GM21825 (cell line): ENCODE measurements around the gene TRIM22.
"Not testable (repeated sequence)": the region's sequence is repeated elsewhere in the genome, so short reads cannot be mapped to it uniquely, and the experiment has no call there.

Experiments
- ATAC-seq: cut with Tn5 transposase; IDR thresholded peaks from one replicate; pipeline ENCODE4 v1.9.1; 2021; ENCODE audit warnings: mild to moderate bottlenecking, moderate library complexity; ENCODE audit not compliant: unreplicated experiment

The TRIM22 gene, protein sequence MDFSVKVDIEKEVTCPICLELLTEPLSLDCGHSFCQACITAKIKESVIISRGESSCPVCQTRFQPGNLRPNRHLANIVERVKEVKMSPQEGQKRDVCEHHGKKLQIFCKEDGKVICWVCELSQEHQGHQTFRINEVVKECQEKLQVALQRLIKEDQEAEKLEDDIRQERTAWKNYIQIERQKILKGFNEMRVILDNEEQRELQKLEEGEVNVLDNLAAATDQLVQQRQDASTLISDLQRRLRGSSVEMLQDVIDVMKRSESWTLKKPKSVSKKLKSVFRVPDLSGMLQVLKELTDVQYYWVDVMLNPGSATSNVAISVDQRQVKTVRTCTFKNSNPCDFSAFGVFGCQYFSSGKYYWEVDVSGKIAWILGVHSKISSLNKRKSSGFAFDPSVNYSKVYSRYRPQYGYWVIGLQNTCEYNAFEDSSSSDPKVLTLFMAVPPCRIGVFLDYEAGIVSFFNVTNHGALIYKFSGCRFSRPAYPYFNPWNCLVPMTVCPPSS

DNA sequence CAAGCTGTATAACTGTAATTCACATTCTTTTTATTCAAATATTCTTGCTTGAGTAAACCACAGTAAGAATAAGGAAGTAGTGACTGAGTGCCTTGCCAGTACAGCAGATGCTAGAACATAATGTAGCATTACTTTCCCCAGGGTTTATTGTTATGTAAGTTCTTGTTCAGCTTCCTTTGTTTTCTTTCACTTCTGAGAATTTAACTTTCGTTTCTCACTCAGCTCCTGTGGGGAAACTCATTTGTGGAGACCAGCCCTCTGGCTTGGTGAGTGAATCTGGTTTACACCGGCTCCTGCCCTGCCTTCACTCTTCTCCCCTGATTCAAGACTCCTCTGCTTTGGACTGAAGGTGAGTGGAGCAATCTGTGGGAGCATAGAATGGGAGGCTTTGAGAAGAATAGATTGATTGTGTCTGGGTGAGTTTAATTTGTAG, at the start of gene TRIM22:
Gene TRIM22, plus strand, starts transcription at position 240 of the 433 bp plus-strand sequence. CDS start 6,443 bp downstream, outside the sequence.
- peak; percentile 69 for ATAC-seq

DNA sequence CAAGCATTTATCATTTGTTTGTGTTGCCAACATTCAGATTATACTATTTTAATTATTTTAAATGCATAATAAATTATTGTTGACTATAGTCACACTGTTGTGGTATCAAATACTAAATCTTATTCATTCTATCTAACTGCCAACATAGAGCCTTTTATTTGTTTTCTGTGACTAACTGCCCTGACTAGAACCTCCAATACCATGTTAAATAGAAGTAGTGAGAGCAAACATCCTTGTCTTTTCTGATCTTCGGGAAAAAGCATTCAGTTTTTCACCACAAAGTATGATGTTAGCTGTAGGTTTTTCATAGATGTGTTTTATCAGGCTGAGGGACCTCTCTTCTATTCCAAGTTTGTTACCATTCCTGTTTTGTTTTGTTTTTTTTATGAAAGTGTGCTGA, 49.6 kb upstream of the TRIM22 start:
- ATAC-seq: no peak

- ATAC-seq: no peak
Observed at GRCh38 chr11:5643585-5643984, 46.0 kb upstream of the TRIM22 start.

GRCh38 chr11:5646139-5646538, 43.5 kb upstream of the TRIM22 start:
- no peak for ATAC-seq

- ATAC-seq: no peak
Observed at GRCh38 chr11:5655474-5655873, 34.1 kb upstream of the TRIM22 start.

- ATAC-seq: not testable (repeated sequence)
Observed at GRCh38 chr11:5656956-5657355, 32.6 kb upstream of the TRIM22 start.

GRCh38 chr11:5658318-5658717, 31.3 kb upstream of the TRIM22 start:
- no peak for ATAC-seq

GRCh38 chr11:5663511-5663910, 26.1 kb upstream of the TRIM22 start:
- ATAC-seq: no peak

DNA sequence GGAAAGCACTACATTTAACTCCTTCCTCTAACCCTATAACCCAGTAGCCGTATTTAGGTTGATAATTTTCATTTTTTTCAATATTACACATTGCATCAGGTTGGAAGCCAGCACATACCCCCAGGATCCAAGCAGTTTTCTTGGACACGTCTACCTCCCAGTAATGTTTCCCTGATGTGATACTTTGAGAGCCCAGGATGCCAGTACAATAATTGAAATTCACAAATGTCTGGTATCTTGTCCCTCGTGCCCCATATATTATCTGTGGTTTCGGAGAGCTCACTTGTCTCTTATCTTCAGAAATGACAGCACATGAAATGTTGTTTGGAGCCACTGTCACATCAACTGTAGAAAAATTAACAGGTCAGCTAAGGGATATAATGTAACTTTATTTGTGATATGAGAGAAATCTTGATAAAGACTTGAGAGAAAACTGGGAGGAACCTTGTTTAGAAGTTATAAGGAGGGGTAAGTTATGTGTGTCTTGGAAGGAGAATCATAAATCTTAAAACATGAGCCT, 24.5 kb upstream of the TRIM22 start:
- no peak for ATAC-seq

GRCh38 chr11:5665746-5666401, 23.7 kb upstream of the TRIM22 start:
- ATAC-seq: no peak

- no peak for ATAC-seq
Observed at GRCh38 chr11:5666402-5666793, 23.2 kb upstream of the TRIM22 start.

- no peak for ATAC-seq
Observed at GRCh38 chr11:5671831-5672230, 17.8 kb upstream of the TRIM22 start.

GRCh38 chr11:5674391-5674790, 15.2 kb upstream of the TRIM22 start:
- no peak for ATAC-seq

DNA sequence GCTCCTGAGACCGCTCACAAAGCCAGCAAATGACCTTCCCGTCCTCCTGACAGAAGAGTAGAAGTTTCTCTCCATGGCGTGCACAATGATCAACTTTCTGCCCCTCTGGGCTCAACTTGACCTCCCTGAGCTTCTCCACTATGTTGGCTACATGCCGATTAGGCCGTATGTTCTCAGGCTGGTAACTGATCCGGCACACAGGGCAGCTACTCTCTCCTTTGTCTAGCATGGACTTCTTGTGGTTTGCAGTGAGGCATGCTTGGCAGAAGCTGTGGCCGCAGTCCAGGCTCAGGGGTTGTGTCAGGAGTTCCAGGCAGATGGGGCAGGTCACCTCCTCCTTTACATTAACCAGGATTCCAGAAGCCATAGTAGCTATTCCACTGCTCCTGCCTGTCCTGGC, 9.8 kb upstream of the TRIM22 start:
- no peak for ATAC-seq

GRCh38 chr11:5682890-5683441, 6.6 kb upstream of the TRIM22 start:
- ATAC-seq: not testable (repeated sequence)

DNA sequence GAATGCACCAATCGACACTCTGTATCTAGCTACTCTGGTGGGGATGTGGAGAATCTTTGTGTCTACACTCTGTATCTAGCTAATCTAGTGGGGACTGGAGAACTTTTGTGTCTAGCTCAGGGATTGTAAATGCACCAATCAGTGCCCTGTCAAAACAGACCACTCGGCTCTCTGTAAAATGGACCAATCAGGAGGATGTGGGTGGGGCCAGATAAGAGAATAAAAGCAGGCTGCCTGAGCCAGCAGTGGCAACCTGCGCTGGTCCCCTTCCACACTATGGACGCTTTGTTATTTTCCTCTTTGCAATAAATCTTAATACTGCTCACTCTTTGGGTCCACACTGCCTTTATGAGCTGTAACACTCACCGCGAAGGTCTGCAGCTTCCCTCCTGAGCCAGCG, 6.0 kb upstream of the TRIM22 start:
- ATAC-seq: not testable (repeated sequence)

- ATAC-seq: no peak
Observed at GRCh38 chr11:5684036-5684645, 5.4 kb upstream of the TRIM22 start.

GRCh38 chr11:5684646-5685362, 4.8 kb upstream of the TRIM22 start, which contains the start of gene TRIM5:
Gene TRIM5, minus strand, starts transcription at chr11:5685074. Its CDS starts 4,897 bp downstream, at chr11:5680177.
- ATAC-seq: peak; percentile 73

GRCh38 chr11:5686426-5686825, 3.2 kb upstream of the TRIM22 start:
- no peak for ATAC-seq

GRCh38 chr11:5688482-5688881, 1.1 kb upstream of the TRIM22 start:
- no peak for ATAC-seq
